GM12878 (cell line): ENCODE data around the gene ARHGEF38. TPM values are rescaled to one million over a fixed set of nuclear protein-coding genes. Genes with fewer than 3 reads are reported as not detected.

ENCODE experiments used
- ATAC-seq: fragments of 200-7000 bp; cut with Tn5 transposase; 3 replicates; pipeline ENCODE4 v1.9.1; 2020; ENCODE audit warnings: mild to moderate bottlenecking, moderate library complexity
- Bru-seq: library from RNA; stranded (reverse); fragments of 400-500 nt; gene quantifications from one replicate; lab custom pipeline; 2021; lab: Mats Ljungman, UMichigan
- BruChase-seq, 2 experiments: library from RNA; stranded (reverse); fragments of 400-500 nt; gene quantifications; one replicate each; lab custom pipeline; 2021; lab: Mats Ljungman, UMichigan
- BruUV-seq: library from RNA; stranded (reverse); fragments of 400-500 nt; replicated peaks from 2 replicates; lab custom pipeline; 2021; lab: Mats Ljungman, UMichigan
- CTCF ChIA-PET: fragments of 300-600 bp; sonication (Branson Sonifier 250); formaldehyde crosslinking; extraction: SDS; loops from one replicate; lab custom pipeline; 2021; ENCODE audit warnings: inconsistent platforms; lab: Yijun Ruan, JAX
- POLR2A ChIA-PET: fragments of 350-600 bp; formaldehyde crosslinking; extraction: SDS; loops from one replicate; lab custom pipeline; 2021; ENCODE audit warnings: inconsistent platforms; lab: Charles Lee
- RAD21 ChIA-PET: fragments of 300-600 bp; sonication (Branson Sonifier 250); formaldehyde crosslinking; loops from one replicate; lab custom pipeline; 2023; ENCODE audit warnings: antibody characterized with exemption; ENCODE audit not compliant: unreplicated experiment; lab: Charles Lee
- SMC1A ChIA-PET: fragments of 300-600 bp; sonication (Branson Sonifier 250); formaldehyde crosslinking; loops from one replicate; lab custom pipeline; 2023; ENCODE audit not compliant: unreplicated experiment, uncharacterized antibody; lab: Charles Lee
- DNase-seq: peaks from one replicate; pipeline ENCODE4 v3.0.0-alpha.2; 2011; ENCODE audit warnings: low read depth, low spot score
- FAIRE-seq: peaks from 3 replicates; lab custom pipeline; 2011; peaks lifted over from hg19 to GRCh38; lab: Jason Lieb, UNC
- H2AFZ ChIP-seq: 2 replicates; pipeline ENCODE4 v1.6.0; 2011; ENCODE audit warnings: low read depth, low read length, control low read depth; ENCODE audit not compliant: control insufficient read depth
- H3K27ac ChIP-seq: 2 replicates; pipeline ENCODE4 v1.5.1; 2011; ENCODE audit warnings: control low read depth; ENCODE audit not compliant: control insufficient read depth, insufficient read depth
- H3K27me3 ChIP-seq, 2 experiments: replicated peaks in 1 of 2; 2 replicates each; pipeline versions ENCODE4 v1.6.0 to v1.6.1; 2011; ENCODE audit warnings: low read length in 1 of 2; ENCODE audit not compliant: control insufficient read depth in 2 of 2, insufficient read depth in 2 of 2
- H3K36me3 ChIP-seq, 2 experiments: 2 replicates each; pipeline ENCODE4 v1.5.1; 2011; ENCODE audit warnings: low read length in 1 of 2; ENCODE audit not compliant: control insufficient read depth in 2 of 2, insufficient read depth in 2 of 2
- H3K4me1 ChIP-seq: 2 replicates; pipeline ENCODE4 v1.6.1; 2011; ENCODE audit warnings: mild to moderate bottlenecking, low read length, moderate library complexity, mixed read lengths; ENCODE audit not compliant: control insufficient read depth, insufficient read depth
- H3K4me2 ChIP-seq: 2 replicates; pipeline ENCODE4 v1.6.0; 2011; ENCODE audit warnings: control low read depth; ENCODE audit not compliant: control insufficient read depth, insufficient read depth
- H3K4me3 ChIP-seq: fragments of 200-600 bp; sonication (generic); 2 replicates; pipeline ENCODE4 v1.5.1; 2016
- H3K79me2 ChIP-seq: 2 replicates; pipeline ENCODE4 v1.6.0; 2011; ENCODE audit warnings: low read length; ENCODE audit not compliant: control insufficient read depth, insufficient read depth
- H3K9ac ChIP-seq: 2 replicates; pipeline ENCODE4 v1.8.0; 2011; ENCODE audit warnings: low read length, control low read depth, mixed read lengths; ENCODE audit not compliant: control insufficient read depth, insufficient read depth
- H3K9me3 ChIP-seq: replicated peaks from 3 replicates; pipeline ENCODE4 v1.5.1; 2011; ENCODE audit warnings: mild to moderate bottlenecking, low read length; ENCODE audit not compliant: control insufficient read depth, insufficient read depth
- H4K20me1 ChIP-seq: 2 replicates; pipeline ENCODE4 v1.6.0; 2011; ENCODE audit not compliant: control insufficient read depth, insufficient read depth
- TCF3 ChIP-seq: IDR thresholded peaks from 2 replicates; pipeline ENCODE4 v1.6.1; 2012; ENCODE audit warnings: low read depth, mild to moderate bottlenecking, low read length, borderline replicate concordance; ENCODE audit not compliant: insufficient read depth
- WGBS: methylation state at CpG from one replicate; pipeline ENCODE4 v1.1.6; 2016; ENCODE audit warnings: low lambda C conversion rate; ENCODE audit not compliant: insufficient replicate concordance, insufficient coverage; ENCODE audit errors: missing lambda C conversion rate; 5-methylcytosine and 5-hydroxymethylcytosine counted together
- in situ Hi-C: fragments of 300-500 bp; cut with MboI; formaldehyde crosslinking; loops from 9 replicates; pipeline ENCODE4 v1.14.3; 2018; ENCODE audit warnings: mixed read lengths
- intact Hi-C: fragments of 100-400 bp; cut with micrococcal nuclease; formaldehyde crosslinking; loops from one replicate; pipeline ENCODE4 v1.14.2; 2022; ENCODE audit not compliant: unreplicated experiment
- long read RNA-seq, 2 experiments: library from polyadenylated mRNA; unstranded; transcript quantifications; one replicate each; pipeline ENCODE4 v2.0.0, GENCODE V29; 2019 to 2020
- polyA minus RNA-seq, 3 experiments: library from RNA; depleted of rRNA, polyadenylated mRNA; stranded (reverse); fragments of >200 nt; gene quantifications; 2 replicates each; pipeline ENCODE4 v1.2.3, GENCODE V29; 2011
- polyA plus RNA-seq, 11 experiments: library from polyadenylated mRNA; depleted of rRNA in 4 of 11; unstranded in 6 of 11; stranded (reverse) in 5 of 11; fragments of >200 nt; fragmentation: Nextera tagmentation in 4 of 11; fragmentation: Illumina TruSeq in 1 of 11; extraction: Ambion mirVana in 4 of 11; extraction: Trizol in 1 of 11; gene quantifications; 1 replicate in 1 of 11; 2 replicates in 10 of 11; pipeline versions ENCODE4 v1.2.1 to v1.2.3, GENCODE V29; 2011 to 2016; ENCODE audit warnings: inconsistent platforms in 2 of 11, missing spikeins in 2 of 11, low read depth in 1 of 11
- total RNA-seq, 4 experiments: library from RNA; depleted of rRNA in 3 of 4; stranded (reverse); fragments of >200 nt in 3 of 4; fragmentation: Illumina TruSeq in 1 of 4; extraction: Trizol in 1 of 4; gene quantifications; 2 replicates each; pipeline versions ENCODE4 v1.2.1 to v1.2.3, GENCODE V29; 2013 to 2021

The ARHGEF38 gene, protein sequence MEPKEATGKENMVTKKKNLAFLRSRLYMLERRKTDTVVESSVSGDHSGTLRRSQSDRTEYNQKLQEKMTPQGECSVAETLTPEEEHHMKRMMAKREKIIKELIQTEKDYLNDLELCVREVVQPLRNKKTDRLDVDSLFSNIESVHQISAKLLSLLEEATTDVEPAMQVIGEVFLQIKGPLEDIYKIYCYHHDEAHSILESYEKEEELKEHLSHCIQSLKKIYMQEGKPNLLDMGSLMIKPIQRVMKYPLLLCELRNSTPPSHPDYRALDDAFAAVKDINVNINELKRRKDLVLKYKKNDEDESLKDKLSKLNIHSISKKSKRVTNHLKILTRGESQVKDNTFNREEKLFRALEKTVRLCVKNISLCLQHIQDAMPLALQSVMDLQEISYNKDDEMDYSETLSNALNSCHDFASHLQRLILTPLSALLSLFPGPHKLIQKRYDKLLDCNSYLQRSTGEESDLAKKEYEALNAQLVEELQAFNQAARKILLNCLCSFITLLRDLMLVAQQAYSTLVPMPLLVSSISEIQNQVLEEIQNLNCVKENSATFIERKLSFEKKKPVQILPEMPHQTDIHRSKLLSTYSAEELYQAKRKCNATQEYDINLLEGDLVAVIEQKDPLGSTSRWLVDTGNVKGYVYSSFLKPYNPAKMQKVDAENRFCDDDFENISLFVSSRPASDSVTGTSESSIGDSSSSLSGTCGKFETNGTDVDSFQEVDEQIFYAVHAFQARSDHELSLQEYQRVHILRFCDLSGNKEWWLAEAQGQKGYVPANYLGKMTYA
- 0.06 TPM in 1 of 2 replicates, not detected in the other for total RNA-seq (2013; cell fraction: nucleolus; rRNA removed)
- total RNA-seq (2014; rRNA removed): under 0.01 and 0.11 TPM in 2 replicates
- 0.05 TPM in 1 of 2 replicates, not detected in the other for total RNA-seq (2014; rRNA removed; fragmentation: Illumina TruSeq; extraction: Trizol)
- total RNA-seq (2021): not detected in 2 replicates
- not detected for polyA plus RNA-seq (2011; ENCODE audit: low read depth)
- 0.01 TPM in 2 replicates for polyA plus RNA-seq (2011; rRNA removed)
- 0.01 TPM in 1 of 2 replicates, not detected in the other for polyA plus RNA-seq (2011; cell fraction: cytosol; rRNA removed)
- not detected in 2 replicates for polyA plus RNA-seq (2011; cell fraction: nucleus; rRNA removed)
- polyA plus RNA-seq (2012): 0.22 TPM in 1 of 2 replicates, not detected in the other
- 0.01 TPM in 1 of 2 replicates, not detected in the other for polyA plus RNA-seq (2014; fragmentation: Illumina TruSeq; extraction: Trizol)
- polyA plus RNA-seq (2014; fragmentation: Nextera tagmentation; extraction: Ambion mirVana): under 1 TPM; 0.08 to 0.09 TPM
- 0.04 and 0.09 TPM in 2 replicates for polyA plus RNA-seq (2014; rRNA removed)
- 1 to 10 TPM in 1 of 2 experiments, under 1 TPM in 1; 0.48 to 1.1 TPM for polyA plus RNA-seq (2016; fragmentation: Nextera tagmentation; extraction: Ambion mirVana)
- polyA minus RNA-seq (2011; rRNA and poly(A)+ RNA removed): not detected in 2 replicates
- polyA minus RNA-seq (2011; cell fraction: cytosol; rRNA and poly(A)+ RNA removed): not detected in 2 replicates
- polyA minus RNA-seq (2011; cell fraction: nucleus; rRNA and poly(A)+ RNA removed): not detected in 2 replicates
- percentile 17 among the genes with signal in this experiment for Bru-seq, nascent RNA
- percentile 14 among the genes with signal in this experiment for BruChase-seq, experiment 1, labeled RNA remaining after a 6-hour chase
- BruChase-seq, experiment 2, labeled RNA remaining after a 2-hour chase: percentile 23 among the genes with signal in this experiment
- long read RNA-seq, experiment 1: 0 reads
- long read RNA-seq, experiment 2, partial matches to known transcripts: 0 of 4 reads
- long read RNA-seq, experiment 2, other reads (novel, unspliced or antisense): 4 of 4 reads

DNA sequence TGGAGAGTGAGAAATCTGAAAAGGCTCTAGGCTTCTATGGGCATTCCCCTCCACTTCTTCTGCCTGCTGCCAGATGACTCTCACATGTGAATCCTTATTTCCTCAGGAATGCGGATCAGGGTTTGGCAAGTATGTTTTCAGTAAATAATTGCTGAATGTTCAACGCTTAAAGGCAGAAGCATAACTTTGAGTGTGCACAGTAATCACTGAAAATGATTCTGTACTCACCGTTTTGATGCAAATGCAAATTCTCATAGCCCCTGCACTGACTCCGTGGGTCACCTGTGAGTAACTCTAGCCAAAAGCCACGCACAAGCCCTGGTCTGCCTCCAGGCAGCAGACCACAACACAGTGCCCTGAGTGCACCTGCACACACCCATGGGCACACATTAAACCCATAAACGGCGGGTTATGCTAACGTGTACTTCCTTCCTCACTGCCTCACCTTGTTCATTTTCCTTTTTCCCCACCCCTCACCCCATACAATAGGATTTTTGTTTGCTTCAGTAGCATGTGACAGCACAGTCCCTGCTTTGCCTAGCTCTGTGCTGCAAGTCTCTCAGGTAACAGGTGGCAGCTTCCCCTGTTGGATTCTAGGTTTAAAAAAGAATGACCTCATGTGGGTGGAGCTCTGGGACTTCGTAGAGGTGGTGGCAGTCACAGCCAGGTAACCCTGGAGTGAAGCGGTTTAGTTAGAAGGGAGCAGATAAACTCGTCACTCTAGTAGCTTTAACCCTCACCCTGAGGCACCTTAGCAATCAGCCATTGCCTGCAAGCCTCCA, at the start of gene ARHGEF38:
TSS of gene ARHGEF38 (plus strand) at position 656 of the 782 bp plus-strand sequence. CDS start 146 bp downstream, outside the sequence.
- no peak for TF ChIP-seq TCF3
- TF ChIP-seq, all 136 proteins: peak for 0
- H4K20me1 ChIP-seq: no peaks in the 10 kb centered on the region
- 17% methylated on average over 11 of the region's 11 CpGs for WGBS
- no peak within 1 kb of the TSS; the same call in 1 of the 2 replicates for H3K4me3 ChIP-seq
- ChIA-PET SMC1A (no interaction called here), POLR2A (no interaction called here), CTCF (interaction anchor here (1.6 kb wide), 1 partner anchor 12 kb away, joined by 3 read pairs; no protein-coding TSS in a partner anchor), RAD21 (no interaction called here)
- in situ Hi-C loops (no loop called here), intact Hi-C loops (no loop called here)
- H3K79me2 ChIP-seq: no peaks in the 10 kb centered on the region
- DNase-seq: no peak
- no peaks in the 10 kb centered on the region for H3K27me3 ChIP-seq
- no TSS peak for BruUV-seq
- no peak within 1 kb of the TSS; the same call in none of the 2 replicates for H2AFZ ChIP-seq
- H3K4me1 ChIP-seq: no peaks in the 10 kb centered on the region
- no peak for FAIRE-seq
- no peak within 1 kb of the TSS; the same call in 1 of the 2 replicates for H3K4me2 ChIP-seq
- no peaks in the 10 kb centered on the region for H3K36me3 ChIP-seq
- no peaks in the 10 kb centered on the region; the same call in 2 of the 3 replicates for H3K9me3 ChIP-seq
- no peak within 1 kb of the TSS for H3K9ac ChIP-seq
- no peak within 1 kb of the TSS for H3K27ac ChIP-seq
- peak; percentile 54 for ATAC-seq
